ACHN (cell line): ENCODE measurements around the gene CTSD.

Experiments
- DNase-seq: peaks from one replicate; pipeline ENCODE4 v3.0.0-alpha.2; 2015
- in situ Hi-C: cut with HindIII; loops from 2 replicates; pipeline ENCODE4 v1.10.0; 2017; ENCODE audit warnings: low sequenced_read_pairs, low pct_ligation_motif_present, low pct_unique_long_range_greater_than_20kb

CTSD gene

GRCh38 chr11:1759151-1759850 lies 4.4 kb downstream of the CTSD start:
- in situ Hi-C loops = no loop called here
- no peak for DNase-seq

- DNase-seq = no peak
- in situ Hi-C loops = no loop called here
Observed at GRCh38 chr11:1758611-1759150, 5.0 kb downstream of the CTSD start.

- in situ Hi-C loops = no loop called here
- no peak for DNase-seq
Observed at GRCh38 chr11:1757861-1758610, 5.7 kb downstream of the CTSD start.

GRCh38 chr11:1756791-1757771 lies 6.6 kb downstream of the CTSD start:
- DNase-seq = no peak

GRCh38 chr11:1755692-1756561 lies 7.8 kb downstream of the CTSD start:
- DNase-seq = no peak
- in situ Hi-C loops = no loop called here

More at GRCh38 chr11:1756791-1757771, 6.6 kb downstream of the CTSD start:
- in situ Hi-C loops = no loop called here

- in situ Hi-C loops = no loop called here
- no peak for DNase-seq
Observed at GRCh38 chr11:1755344-1755691, 8.4 kb downstream of the CTSD start.

DNA sequence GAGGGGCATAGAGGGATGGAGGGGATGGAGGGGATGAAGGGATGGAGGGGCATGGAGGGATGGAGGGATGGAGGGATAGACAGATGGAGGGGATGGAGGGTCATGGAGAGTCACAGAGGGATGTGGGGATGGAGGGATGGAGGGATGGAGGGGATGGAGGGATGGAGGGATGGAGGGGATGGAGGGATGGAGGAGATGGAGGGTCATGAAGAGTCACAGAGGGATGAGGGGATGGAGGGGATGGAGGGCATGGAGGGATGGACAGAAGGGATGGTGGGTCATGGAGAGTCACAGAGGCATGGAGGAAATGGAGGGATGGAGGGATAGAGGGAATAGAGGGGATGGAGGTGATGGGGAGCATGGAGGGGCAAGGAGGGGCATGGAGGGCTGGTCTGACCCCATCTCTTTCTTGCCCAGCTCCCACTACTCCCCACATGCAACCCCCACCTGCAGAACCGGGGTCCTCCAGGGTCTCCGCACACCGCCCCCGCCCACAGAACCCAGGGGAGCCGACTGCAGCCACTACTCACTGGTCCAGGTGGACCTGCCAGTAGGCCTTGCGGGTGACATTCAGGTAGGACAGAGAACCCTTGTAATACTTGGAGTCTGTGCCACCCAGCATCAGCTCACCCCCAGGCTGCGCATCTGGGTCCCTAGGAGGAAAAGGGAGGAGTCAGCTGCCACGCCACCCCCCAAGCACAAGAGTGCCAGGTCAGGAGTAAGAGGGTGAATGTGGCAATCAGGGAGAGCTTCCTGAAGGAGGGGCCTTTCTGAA lies 9.2 kb downstream of the CTSD start:
- in situ Hi-C loops = no loop called here
- DNase-seq = no peak

DNA sequence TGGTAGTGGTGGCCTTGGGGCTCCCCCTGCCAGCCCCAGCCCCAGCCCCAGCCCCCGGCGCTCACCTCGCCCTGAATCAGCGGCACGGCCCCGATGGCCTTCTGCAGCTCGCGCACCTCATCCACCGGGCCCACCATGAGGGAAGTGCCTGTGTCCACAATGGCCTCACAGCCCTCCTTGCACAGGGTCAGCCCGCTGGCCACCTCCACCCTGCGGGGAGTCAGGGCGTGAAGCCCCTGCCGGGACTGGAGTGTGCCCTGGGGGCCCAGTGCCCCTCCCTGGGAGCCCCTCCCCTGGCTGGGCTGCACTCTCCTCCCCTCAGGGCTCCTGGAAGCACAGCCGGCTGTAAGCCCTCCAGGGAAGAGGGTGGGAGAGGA lies 9.8 kb downstream of the CTSD start:
- DNase-seq = no peak
- in situ Hi-C loops = no loop called here

GRCh38 chr11:1753229-1753928 lies 10.3 kb downstream of the CTSD start:
- in situ Hi-C loops = no loop called here
- no peak for DNase-seq

DNA sequence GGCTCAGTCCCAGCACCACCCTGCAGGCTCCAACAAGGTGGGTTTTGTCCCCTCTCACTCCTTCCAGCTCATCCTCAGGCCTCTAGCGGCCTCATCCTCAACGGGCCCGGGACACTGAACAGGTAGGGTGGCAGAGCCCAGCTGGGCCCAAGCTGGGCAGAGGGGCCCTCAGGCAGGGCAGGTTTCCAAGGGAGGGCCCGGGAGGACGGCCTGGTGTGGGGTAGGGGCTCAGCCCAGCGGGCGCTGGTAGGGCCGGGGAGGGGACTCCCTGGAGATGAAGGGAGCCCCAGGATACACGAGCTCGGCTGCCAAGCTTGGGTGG lies 10.9 kb downstream of the CTSD start:
- no peak for DNase-seq
- in situ Hi-C loops = no loop called here

DNA sequence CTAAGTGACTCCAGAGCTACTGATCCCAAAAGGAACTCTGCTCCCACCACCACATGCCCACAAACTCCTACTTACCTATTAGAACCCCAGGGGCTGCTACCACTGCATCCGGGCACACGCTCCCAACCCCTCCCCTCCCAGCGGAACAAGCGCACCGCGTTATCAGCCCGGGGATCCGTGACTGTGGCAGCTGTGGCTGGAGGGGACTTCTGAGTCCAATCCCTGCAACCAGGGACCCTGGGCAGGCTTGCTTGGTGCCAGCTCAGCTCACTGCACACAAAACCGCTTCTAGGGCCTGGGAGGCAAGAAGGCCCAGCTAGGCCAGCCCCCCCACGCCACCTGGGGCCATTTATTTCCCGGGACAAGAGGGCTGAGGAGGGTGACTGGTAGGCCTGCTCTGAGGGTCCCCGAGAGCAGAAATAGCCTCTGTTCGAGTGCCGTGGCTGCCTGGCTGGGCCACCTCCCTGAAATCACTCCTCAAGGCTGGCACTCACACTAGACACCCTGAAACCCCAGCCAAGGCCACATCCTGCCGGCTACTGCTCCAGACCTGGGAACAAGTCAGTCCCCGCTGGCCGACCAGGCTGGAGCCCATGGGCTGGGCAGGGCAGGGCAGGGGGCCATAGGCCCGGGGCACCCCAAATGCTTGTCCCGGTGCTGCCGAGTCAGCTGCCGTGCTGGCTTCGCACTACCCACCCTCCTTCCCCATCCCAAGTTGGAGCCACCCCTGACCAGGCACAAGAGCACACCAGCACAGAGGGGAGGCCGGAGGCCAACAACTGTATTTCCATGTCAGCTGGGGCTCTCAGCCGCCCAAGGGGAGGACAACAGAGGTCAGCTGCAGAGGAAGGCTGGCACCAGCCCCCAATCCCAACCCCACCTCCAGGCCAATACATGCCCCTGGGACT lies 11.5 kb downstream of the CTSD start:
- in situ Hi-C loops = no loop called here
- DNase-seq = no peak

DNA sequence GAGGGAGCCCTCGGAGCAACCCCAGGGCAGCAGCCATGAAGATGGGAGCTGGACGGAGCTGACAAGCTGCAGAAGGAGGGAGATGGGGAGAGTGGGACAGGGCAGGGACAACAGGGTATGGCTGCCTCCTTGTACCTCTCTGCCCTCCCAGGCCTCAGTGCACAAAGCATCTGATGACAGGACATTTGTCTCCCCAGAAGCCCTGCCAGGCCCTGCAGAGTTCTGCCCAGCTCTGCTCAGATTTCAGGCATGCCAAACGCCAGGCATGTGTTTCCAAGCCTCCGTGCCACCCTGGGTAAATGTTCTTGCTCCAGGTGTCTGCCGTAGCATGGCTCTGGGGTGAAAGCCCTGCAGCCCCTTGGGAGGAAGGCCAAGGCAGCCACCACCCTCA lies 12.2 kb downstream of the CTSD start:
- in situ Hi-C loops = no loop called here
- no peak for DNase-seq

DNA sequence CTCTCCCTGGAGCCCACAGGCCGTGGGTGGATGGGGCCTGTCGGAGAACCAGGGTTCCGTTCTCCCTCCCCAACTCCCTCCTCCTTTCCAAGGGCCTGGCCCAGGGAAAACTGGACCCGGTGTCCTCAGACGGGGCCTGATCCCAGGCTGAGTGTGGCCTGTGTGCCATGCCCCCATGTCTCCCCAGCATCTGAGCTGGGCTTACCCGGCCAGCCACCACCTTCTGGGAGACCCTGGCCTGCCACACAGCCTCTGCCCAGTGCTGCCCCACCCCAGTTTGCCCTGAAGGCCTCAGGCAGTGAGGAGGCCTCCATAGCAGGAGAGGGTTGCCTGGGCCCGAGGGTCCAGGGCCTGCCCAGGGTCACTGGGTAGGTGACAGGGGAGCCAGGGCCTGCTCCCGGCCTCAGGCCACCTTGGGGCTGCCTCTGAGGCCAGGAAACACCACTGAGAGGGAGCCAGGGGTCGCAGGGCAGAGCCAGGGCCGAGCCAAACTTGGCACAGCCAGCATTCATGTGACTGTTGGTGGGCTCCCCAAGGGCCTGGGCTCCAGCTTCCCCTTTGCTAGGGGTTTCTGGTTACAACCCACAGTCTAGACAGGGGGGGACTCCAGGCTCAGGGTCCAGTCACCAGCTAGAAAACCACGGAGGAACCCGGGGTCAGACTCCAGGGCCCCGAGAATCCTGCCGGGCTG lies 12.7 kb downstream of the CTSD start:
- in situ Hi-C loops = no loop called here
- no peak for DNase-seq

DNA sequence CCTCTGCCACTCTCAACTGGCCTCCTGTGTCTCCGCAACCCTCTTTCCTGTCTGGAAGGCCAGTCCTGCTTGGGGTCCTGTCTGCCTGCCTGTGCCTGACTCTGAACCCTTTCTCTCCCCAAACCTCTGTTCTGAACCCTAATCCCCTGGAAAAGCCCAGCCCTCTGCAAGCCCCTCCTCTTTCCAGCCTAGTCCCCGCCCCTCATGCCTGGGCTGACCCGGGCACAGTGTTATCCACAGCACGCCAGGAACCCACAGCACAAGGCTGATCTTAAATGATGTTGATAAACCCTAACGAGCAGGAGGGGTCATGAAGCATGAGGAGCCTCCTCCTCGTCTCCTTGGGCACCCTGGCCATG lies 13.3 kb downstream of the CTSD start, which contains the start of gene IFITM10:
TSS of gene IFITM10 (minus strand) at position 115 of the 359 bp plus-strand sequence. CDS start 153 bp downstream, outside the sequence.
- in situ Hi-C loops = no loop called here
- peak; percentile 8 for DNase-seq
